Mammary epithelial cell (primary cell): Measurements from ENCODE around the gene OR8G5.

Experiments
- CTCF ChIP-seq, 2 donors: IDR thresholded peaks in 1 of 2; conservative IDR thresholded peaks in 1 of 2; 2 replicates each; pipeline ENCODE4 v1.5.1; 2011 to 2012; ENCODE audit warnings: inconsistent platforms in 2 of 2, low read length in 2 of 2, mild to moderate bottlenecking in 2 of 2, control low read depth in 1 of 2, low read depth in 1 of 2; ENCODE audit not compliant: insufficient read depth in 1 of 2; ENCODE audit errors: extremely low read depth in 1 of 2
- EZH2 ChIP-seq: IDR thresholded peaks from 2 replicates; pipeline ENCODE4 v1.6.1; 2012; ENCODE audit warnings: low read length, inconsistent platforms, borderline replicate concordance

DNA sequence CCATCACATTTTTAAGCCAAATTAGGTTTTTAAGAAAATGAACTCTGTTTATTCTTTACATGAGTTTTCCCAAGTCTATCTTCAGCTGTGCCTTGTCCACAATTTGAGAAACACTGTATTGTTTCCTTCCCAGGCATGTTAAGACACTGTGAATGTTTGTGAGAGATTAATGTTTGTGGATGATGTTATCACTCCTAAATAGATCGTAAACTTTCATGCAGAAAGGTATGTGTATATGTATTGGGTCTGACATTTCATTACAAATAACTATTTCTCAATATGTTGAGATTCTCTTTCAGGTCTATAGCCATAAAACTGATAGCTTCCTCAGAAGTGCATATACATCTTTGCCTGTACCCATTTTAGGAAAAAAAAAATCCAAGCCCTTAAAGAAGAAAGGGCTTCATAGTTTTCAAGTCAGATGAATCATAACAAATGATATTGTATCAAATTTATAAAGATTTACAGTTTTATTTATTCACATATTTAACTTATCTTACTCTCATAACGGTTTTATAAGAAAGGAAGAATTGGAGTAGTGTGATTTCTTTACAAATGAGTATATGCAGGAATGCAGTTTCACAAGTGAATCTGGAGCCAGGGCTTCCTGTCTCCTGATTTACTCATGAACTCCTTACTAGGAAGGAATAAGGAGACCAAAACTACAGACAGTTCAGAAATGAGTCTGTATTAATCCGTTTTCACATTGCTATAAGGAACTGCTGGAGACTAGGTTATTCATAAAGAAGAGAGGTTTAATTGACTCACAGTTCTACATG lies 46.4 kb downstream of the OR8G5 start:
- no peak for TF ChIP-seq CTCF (conservative IDR thresholded peaks at IDR 0.05 in 1 of 2, IDR thresholded peaks at IDR 0.05 in 1 of 2; ENCODE audit: extremely low read depth in 1 of 2, insufficient read depth in 1 of 2, low read depth in 1 of 2, low read length in 2 of 2)
- no peak for TF ChIP-seq EZH2
